Keratinocyte (primary cell): Measurements from ENCODE around the gene HYAL1.

ENCODE experiments used
- CTCF ChIP-seq, 3 experiments: IDR thresholded peaks in 1 of 3; conservative IDR thresholded peaks in 1 of 3; optimal IDR thresholded peaks in 1 of 3; 2 replicates in 2 of 3; 3 replicates in 1 of 3; pipeline versions ENCODE3 to v1.5.1; 2011; ENCODE audit warnings: low read length in 3 of 3, mild to moderate bottlenecking in 3 of 3, moderate library complexity in 2 of 3, control low read depth in 1 of 3, inconsistent platforms in 1 of 3; ENCODE audit not compliant: insufficient read depth in 2 of 3; ENCODE audit errors: extremely low read depth in 1 of 3
- EZH2 ChIP-seq: IDR thresholded peaks from one replicate; pipeline ENCODE4 v1.6.1; 2012; ENCODE audit warnings: inconsistent platforms, mild to moderate bottlenecking, low read length, moderate library complexity

GRCh38 chr3:50300681-50301254 lies 2.6 kb downstream of the HYAL1 start:
- TF ChIP-seq CTCF (optimal IDR thresholded peaks at IDR 0.05 in 1 of 3, IDR thresholded peaks at IDR 0.05 in 1 of 3, conservative IDR thresholded peaks at IDR 0.05 in 1 of 3; ENCODE audit: extremely low read depth in 1 of 3, insufficient read depth in 2 of 3, low read length in 3 of 3) (no peak), EZH2 (no peak)
